OCI-LY7 (cell line): ENCODE results near the gene ARHGEF11. TPM values are rescaled to one million over a fixed set of nuclear protein-coding genes. Genes with fewer than 3 reads are reported as not detected.

Experiments used
- BruUV-seq: library from RNA; stranded (reverse); fragments of 400-500 nt; replicated peaks from 2 replicates; lab custom pipeline; 2021; lab: Mats Ljungman, UMichigan
- CTCF ChIA-PET: fragments of 300-600 bp; sonication (Branson Sonifier 250); formaldehyde crosslinking; loops from one replicate; lab custom pipeline; 2022; ENCODE audit warnings: antibody characterized with exemption; ENCODE audit not compliant: unreplicated experiment; lab: Charles Lee
- POLR2A ChIA-PET: fragments of 300-600 bp; sonication (Branson Sonifier 250); formaldehyde crosslinking; loops from one replicate; lab custom pipeline; 2022; ENCODE audit warnings: antibody characterized with exemption; lab: Charles Lee
- DNase-seq: peaks from one replicate; pipeline ENCODE4 v3.0.0-alpha.2; 2015; ENCODE audit warnings: low spot score
- H2AFZ ChIP-seq: fragments of 200-600 bp; sonication (generic), shearing (Covaris generic); 2 replicates; pipeline ENCODE4 v1.6.1; 2014; ENCODE audit warnings: mild to moderate bottlenecking, antibody characterized with exemption, low read length, moderate library complexity
- H3K27ac ChIP-seq: fragments of 200-600 bp; sonication (generic); 2 replicates; pipeline ENCODE4 v1.5.1; 2014; ENCODE audit warnings: mixed run types, low read depth, mild to moderate bottlenecking, moderate library complexity, low read length, inconsistent platforms; ENCODE audit not compliant: poor library complexity, severe bottlenecking
- H3K36me3 ChIP-seq: fragments of 200-600 bp; sonication (generic); 2 replicates; pipeline ENCODE4 v1.6.1; 2014; ENCODE audit warnings: mild to moderate bottlenecking, antibody characterized with exemption, low read length, moderate library complexity, mixed read lengths; ENCODE audit not compliant: insufficient read depth
- H3K4me1 ChIP-seq: fragments of 200-600 bp; sonication (generic); 2 replicates; pipeline ENCODE4 v1.5.1; 2014; ENCODE audit warnings: mild to moderate bottlenecking, low read length; ENCODE audit not compliant: insufficient read depth, poor library complexity, severe bottlenecking
- H3K4me2 ChIP-seq: fragments of 200-600 bp; sonication (generic); 2 replicates; pipeline ENCODE4 v1.6.1; 2014; ENCODE audit warnings: mild to moderate bottlenecking, low read length
- H3K4me3 ChIP-seq: fragments of 200-600 bp; sonication (generic); 2 replicates; pipeline ENCODE4 v1.5.1; 2014; ENCODE audit warnings: mild to moderate bottlenecking, low read depth, low read length; ENCODE audit not compliant: poor library complexity, severe bottlenecking
- H3K79me2 ChIP-seq: fragments of 200-600 bp; sonication (generic); 2 replicates; pipeline ENCODE4 v1.6.1; 2016; ENCODE audit warnings: low read depth, mild to moderate bottlenecking, low read length, moderate library complexity, mixed read lengths; ENCODE audit not compliant: insufficient read depth
- H3K9me2 ChIP-seq: fragments of 200-600 bp; sonication (generic); 2 replicates; pipeline ENCODE4 v1.6.1; 2016; ENCODE audit warnings: mild to moderate bottlenecking, low read length, mixed read lengths; ENCODE audit not compliant: insufficient read depth
- H3K9me3 ChIP-seq: fragments of 200-600 bp; sonication (generic); 2 replicates; pipeline ENCODE4 v1.6.1; 2014; ENCODE audit warnings: mild to moderate bottlenecking, mixed run types, low read length, mixed read lengths
- H4K20me1 ChIP-seq: fragments of 200-600 bp; sonication (generic); 2 replicates; pipeline ENCODE4 v1.6.1; 2014; ENCODE audit warnings: mild to moderate bottlenecking, antibody characterized with exemption, low read length, moderate library complexity, mixed read lengths; ENCODE audit not compliant: insufficient read depth
- EZH2phosphoT487 ChIP-seq: fragments of 200-600 bp; sonication (generic); IDR thresholded peaks from 2 replicates; pipeline ENCODE4 v1.6.1; 2018; ENCODE audit warnings: low read depth, borderline replicate concordance, mild to moderate bottlenecking, mixed run types, antibody characterized with exemption, low read length, moderate library complexity, mixed read lengths
- intact Hi-C: fragments of 100-400 bp; cut with micrococcal nuclease; formaldehyde crosslinking; loops from one replicate; pipeline ENCODE4 v1.10.0; 2022; ENCODE audit not compliant: unreplicated experiment
- total RNA-seq, 2 experiments: library from RNA; depleted of rRNA in 1 of 2; stranded (reverse); fragments of >200 nt in 1 of 2; shearing (Covaris generic) in 1 of 2; gene quantifications; 2 replicates each; pipeline ENCODE4 v1.2.3, GENCODE V29; 2014 to 2022
- TF ChIP-seq, protein P1 (sequence below): fragments of 200-600 bp; sonication (generic); conservative IDR thresholded peaks from 2 replicates; pipeline ENCODE4 v1.5.1; 2014; ENCODE audit warnings: mild to moderate bottlenecking, antibody characterized with exemption, low read length, moderate library complexity, mixed read lengths

The ARHGEF11 gene
- total RNA-seq, 2 experiments from 2014 or later = 1.5 to 3.4 TPM

DNA sequence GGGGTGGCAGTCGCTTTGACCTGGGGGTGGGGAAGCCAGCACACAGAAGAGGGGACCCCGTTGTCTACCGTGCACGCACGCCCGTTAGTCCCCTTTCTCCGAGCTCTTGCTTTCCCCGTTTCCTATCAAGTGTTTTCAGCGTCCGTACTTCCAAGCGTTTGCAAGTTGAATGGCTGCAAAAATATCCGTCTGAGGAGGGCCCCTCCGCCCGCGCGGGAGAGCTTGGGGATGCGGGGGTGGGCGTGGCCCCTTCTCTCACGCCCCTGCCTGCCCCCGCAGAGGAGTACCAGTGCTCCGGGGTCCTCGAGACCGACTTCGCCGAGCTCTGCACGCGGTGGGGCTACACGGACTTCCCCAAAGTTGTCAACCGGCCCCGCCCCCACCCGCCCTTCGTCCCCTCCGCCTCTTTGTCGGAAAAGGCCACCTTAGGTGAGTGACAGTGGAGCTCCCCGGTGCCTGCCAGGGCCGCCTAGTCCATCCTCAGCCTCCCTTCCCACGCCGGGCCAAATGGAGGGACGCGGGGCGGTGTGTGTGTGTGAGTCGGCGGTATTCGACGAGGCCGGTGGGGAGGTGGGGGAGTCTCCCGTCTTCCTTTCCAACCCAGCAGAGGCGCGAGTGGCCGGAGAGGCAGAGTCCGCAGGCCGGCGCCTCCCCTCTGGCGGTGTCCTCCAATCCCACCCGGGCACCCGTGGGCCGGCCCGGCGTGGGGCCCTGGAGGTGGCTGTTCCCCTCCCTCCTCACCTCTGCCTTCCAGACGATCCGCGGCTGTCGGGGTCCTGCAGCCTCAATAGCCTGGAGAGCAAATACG, 121.7 kb downstream of the ARHGEF11 start:
- no TSS peak for BruUV-seq
- Histone ChIP-seq H3K9me3 (no peaks in the 10 kb centered on the region), H3K4me1 (no peaks in the 10 kb centered on the region), H3K4me2 (no peak overlapping the region), H2AFZ (no peak overlapping the region), H3K36me3 (no peaks in the 10 kb centered on the region), H3K9me2 (no peaks in the 10 kb centered on the region), H3K79me2 (no peaks in the 10 kb centered on the region), H3K27ac (no peak overlapping the region), H4K20me1 (no peaks in the 10 kb centered on the region), H3K4me3 (no peak overlapping the region)
- DNase-seq = no peak
- intact Hi-C loops = no loop called here
- CTCF ChIA-PET = interaction anchor here (0.6 kb wide), 1 partner anchor 107 kb away, joined by 3 read pairs; the partner anchor contains the start of gene SH2D2A
- no peak for TF ChIP-seq EZH2phosphoT487
- TF ChIP-seq, protein P1, sequence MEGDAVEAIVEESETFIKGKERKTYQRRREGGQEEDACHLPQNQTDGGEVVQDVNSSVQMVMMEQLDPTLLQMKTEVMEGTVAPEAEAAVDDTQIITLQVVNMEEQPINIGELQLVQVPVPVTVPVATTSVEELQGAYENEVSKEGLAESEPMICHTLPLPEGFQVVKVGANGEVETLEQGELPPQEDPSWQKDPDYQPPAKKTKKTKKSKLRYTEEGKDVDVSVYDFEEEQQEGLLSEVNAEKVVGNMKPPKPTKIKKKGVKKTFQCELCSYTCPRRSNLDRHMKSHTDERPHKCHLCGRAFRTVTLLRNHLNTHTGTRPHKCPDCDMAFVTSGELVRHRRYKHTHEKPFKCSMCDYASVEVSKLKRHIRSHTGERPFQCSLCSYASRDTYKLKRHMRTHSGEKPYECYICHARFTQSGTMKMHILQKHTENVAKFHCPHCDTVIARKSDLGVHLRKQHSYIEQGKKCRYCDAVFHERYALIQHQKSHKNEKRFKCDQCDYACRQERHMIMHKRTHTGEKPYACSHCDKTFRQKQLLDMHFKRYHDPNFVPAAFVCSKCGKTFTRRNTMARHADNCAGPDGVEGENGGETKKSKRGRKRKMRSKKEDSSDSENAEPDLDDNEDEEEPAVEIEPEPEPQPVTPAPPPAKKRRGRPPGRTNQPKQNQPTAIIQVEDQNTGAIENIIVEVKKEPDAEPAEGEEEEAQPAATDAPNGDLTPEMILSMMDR = no peak
- POLR2A ChIA-PET = interaction anchor here (0.7 kb wide), 1 partner anchor 33 kb away, joined by 3 read pairs; no protein-coding TSS in a partner anchor

DNA sequence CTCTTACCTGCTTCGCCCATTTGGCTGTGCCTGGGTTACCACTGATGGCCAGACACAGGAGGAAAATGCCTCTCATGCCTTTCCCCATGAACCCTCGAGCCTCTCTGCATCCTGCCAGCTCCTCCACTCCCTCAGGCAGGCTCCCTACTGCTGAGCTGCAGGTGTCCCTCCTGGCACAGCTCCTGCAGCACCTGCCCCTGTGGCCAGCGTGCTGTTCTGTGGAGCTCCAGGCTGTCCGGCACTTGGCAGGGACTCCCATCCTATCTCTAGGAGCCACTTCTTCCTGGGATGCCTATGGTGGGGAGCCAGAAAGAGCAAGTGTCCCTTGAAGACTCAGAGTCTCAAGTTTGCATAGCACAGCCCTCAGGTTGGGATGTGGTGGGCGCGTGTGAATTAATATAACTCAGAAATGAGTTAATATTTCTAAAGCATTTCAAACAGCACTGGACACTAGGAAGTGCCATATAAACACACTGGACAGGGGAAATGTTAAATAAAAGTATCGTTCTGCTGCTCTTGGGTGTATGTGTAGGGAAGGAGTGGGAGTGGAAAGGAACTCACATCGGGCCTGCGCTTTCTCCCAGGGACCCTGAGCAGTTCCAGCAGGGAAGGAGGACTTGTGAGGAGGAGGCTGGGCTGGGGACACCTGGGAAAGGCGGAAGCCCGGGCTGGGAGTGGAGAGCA, 122.4 kb downstream of the ARHGEF11 start:
- ChIA-PET POLR2A (no interaction called here), CTCF (no interaction called here)
- no peak for DNase-seq
- intact Hi-C loops = no loop called here
- Histone ChIP-seq H3K4me1 (no peaks in the 10 kb centered on the region), H3K27ac (no peak overlapping the region), H3K36me3 (no peaks in the 10 kb centered on the region), H3K4me2 (no peak overlapping the region), H4K20me1 (no peaks in the 10 kb centered on the region), H3K9me2 (no peaks in the 10 kb centered on the region), H2AFZ (no peak overlapping the region), H3K4me3 (no peak overlapping the region), H3K79me2 (no peaks in the 10 kb centered on the region), H3K9me3 (no peaks in the 10 kb centered on the region)
- no TSS peak for BruUV-seq
- no peak for TF ChIP-seq EZH2phosphoT487
- TF ChIP-seq, protein P1 = no peak
